A549 (cell line): ENCODE results near the gene AGAP5. TPM values are rescaled to one million over a fixed set of nuclear protein-coding genes. Genes with fewer than 3 reads are reported as not detected.

Experiments
- ATAC-seq, 2 experiments: fragments of 200-7000 bp in 1 of 2; fragments of >200 bp in 1 of 2; cut with Nextera tagmentation in 1 of 2; cut with Tn5 transposase in 1 of 2; 3 replicates each; pipeline versions ENCODE4 v1.8.0 to v1.9.1; 2018 to 2020; ENCODE audit warnings: mild to moderate bottlenecking in 1 of 2, moderate library complexity in 1 of 2
- CTCF ChIA-PET: fragments of 300-600 bp; sonication (Branson Sonifier 250); formaldehyde crosslinking; extraction: SDS; loops from one replicate; lab custom pipeline; 2021; ENCODE audit warnings: antibody characterized with exemption, inconsistent platforms; lab: Yijun Ruan, JAX
- POLR2A ChIA-PET: fragments of 350-600 bp; formaldehyde crosslinking; extraction: SDS; loops from one replicate; lab custom pipeline; 2021; ENCODE audit warnings: antibody characterized with exemption, inconsistent platforms; lab: Yijun Ruan, JAX
- DNase-seq, 2 experiments: peaks; one replicate each; pipeline versions ENCODE4 v3.0.0 to v3.0.0-alpha.2; 2011 to 2016; ENCODE audit warnings: low read depth in 1 of 2, low spot score in 1 of 2
- FAIRE-seq: peaks from 2 replicates; lab custom pipeline; 2011; peaks lifted over from hg19 to GRCh38; lab: Jason Lieb, UNC
- H3K27ac ChIP-seq, 2 experiments: fragments of >200 bp; sonication (Bioruptor Twin); formaldehyde crosslinking; 3 replicates each; pipeline ENCODE4 v1.5.1; 2016 to 2017
- H3K4me1 ChIP-seq: fragments of >200 bp; sonication (Bioruptor Twin); formaldehyde crosslinking; 3 replicates; pipeline ENCODE4 v1.6.1; 2016
- H3K4me2 ChIP-seq: fragments of >200 bp; sonication (Bioruptor Twin); formaldehyde crosslinking; 3 replicates; pipeline ENCODE4 v1.6.1; 2016
- H3K4me3 ChIP-seq: fragments of >200 bp; sonication (Bioruptor Twin); formaldehyde crosslinking; 3 replicates; pipeline ENCODE4 v1.5.1; 2016
- H3K9me3 ChIP-seq: fragments of >200 bp; sonication (Bioruptor Twin); formaldehyde crosslinking; 3 replicates; pipeline ENCODE4 v1.6.1; 2016
- CBX8 ChIP-seq: fragments of 200-600 bp; sonication (generic); IDR thresholded peaks from 2 replicates; pipeline ENCODE4 v1.6.1; 2016
- CHD2 ChIP-seq: fragments of 150-350 bp; IDR thresholded peaks from 2 replicates; pipeline ENCODE4 v1.6.1; 2014; ENCODE audit warnings: low read length; ENCODE audit not compliant: partially characterized antibody
- EHF ChIP-seq: fragments of 250-450 bp; sonication (Bioruptor Pico); IDR thresholded peaks from 2 replicates; pipeline ENCODE4 v1.5.0; 2020; ENCODE audit warnings: mild to moderate bottlenecking
- EP300 ChIP-seq, 2 experiments: fragments of >200 bp; sonication (Bioruptor Twin); formaldehyde crosslinking; IDR thresholded peaks; 2 replicates in 1 of 2; 3 replicates in 1 of 2; pipeline ENCODE4 v1.6.1; 2016 to 2017
- ESRRA ChIP-seq: fragments of 150-350 bp; IDR thresholded peaks from 2 replicates; pipeline ENCODE4 v1.6.1; 2014; ENCODE audit warnings: mild to moderate bottlenecking, low read length, borderline replicate concordance
- HOXA7 ChIP-seq: fragments of 250-450 bp; sonication (Bioruptor Pico); IDR thresholded peaks from 2 replicates; pipeline ENCODE4 v1.5.0; 2020; ENCODE audit warnings: mild to moderate bottlenecking, moderate library complexity
- HOXB13 ChIP-seq: fragments of 250-450 bp; sonication (Bioruptor Pico); IDR thresholded peaks from 2 replicates; pipeline ENCODE4 v1.5.0; 2020; ENCODE audit warnings: low read depth, mild to moderate bottlenecking, moderate library complexity
- JUN ChIP-seq, 2 experiments: fragments of >200 bp; sonication (Bioruptor Twin); formaldehyde crosslinking; IDR thresholded peaks; 2 replicates in 1 of 2; 3 replicates in 1 of 2; pipeline ENCODE4 v1.6.1; 2016 to 2017
- JUNB ChIP-seq: fragments of >200 bp; sonication (Bioruptor Twin); formaldehyde crosslinking; IDR thresholded peaks from 2 replicates; pipeline ENCODE4 v1.6.1; 2016
- KDM5A ChIP-seq: fragments of 200-600 bp; sonication (generic); IDR thresholded peaks from 2 replicates; pipeline ENCODE4 v1.6.1; 2016; ENCODE audit warnings: antibody characterized with exemption, mild to moderate bottlenecking
- MAFK ChIP-seq: fragments of 450-650 bp; IDR thresholded peaks from 2 replicates; pipeline ENCODE4 v1.6.1; 2014; ENCODE audit not compliant: partially characterized antibody
- MAZ ChIP-seq: fragments of 150-350 bp; IDR thresholded peaks from 2 replicates; pipeline ENCODE4 v1.6.1; 2014; ENCODE audit warnings: antibody characterized with exemption, low read depth, low read length, borderline replicate concordance
- NFE2L2 ChIP-seq: fragments of 150-350 bp; conservative IDR thresholded peaks from 2 replicates; pipeline ENCODE4 v1.6.1; 2014; ENCODE audit warnings: low read length
- NPAS2 ChIP-seq: fragments of 250-450 bp; sonication (Bioruptor Pico); IDR thresholded peaks from 2 replicates; pipeline ENCODE4 v1.8.0; 2022; ENCODE audit warnings: mild to moderate bottlenecking, moderate library complexity, borderline replicate concordance
- POLR2AphosphoS2 ChIP-seq: conservative IDR thresholded peaks from 2 replicates; pipeline ENCODE4 v1.6.1; 2012; ENCODE audit warnings: low read length, improper control_type of control experiment, inconsistent platforms
- RAD21 ChIP-seq, 2 experiments: fragments of >200 bp in 1 of 2; sonication (Bioruptor Twin) in 1 of 2; formaldehyde crosslinking in 1 of 2; IDR thresholded peaks in 1 of 2; conservative IDR thresholded peaks in 1 of 2; 2 replicates in 1 of 2; 3 replicates in 1 of 2; pipeline ENCODE4 v1.6.1; 2012 to 2018; ENCODE audit warnings: inconsistent platforms in 1 of 2
- RCOR1 ChIP-seq: fragments of 150-350 bp; IDR thresholded peaks from 2 replicates; pipeline ENCODE4 v1.6.1; 2014; ENCODE audit warnings: antibody characterized with exemption, low read length, low read depth
- RFX5 ChIP-seq: fragments of 450-650 bp; IDR thresholded peaks from 2 replicates; pipeline ENCODE4 v1.7.1; 2014; ENCODE audit warnings: antibody characterized with exemption, mild to moderate bottlenecking, moderate library complexity
- TFCP2L1 ChIP-seq: fragments of 250-450 bp; sonication (Bioruptor Pico); IDR thresholded peaks from 2 replicates; pipeline ENCODE4 v1.5.0; 2021; ENCODE audit warnings: mild to moderate bottlenecking
- TP53 ChIP-seq: fragments of 250-450 bp; sonication (Bioruptor Pico); IDR thresholded peaks from 2 replicates; pipeline ENCODE4 v1.5.0; 2021; ENCODE audit warnings: mild to moderate bottlenecking, moderate library complexity
- ZSCAN20 ChIP-seq: fragments of 250-450 bp; sonication (Bioruptor Pico); IDR thresholded peaks from 2 replicates; pipeline ENCODE4 v1.8.0; 2022; ENCODE audit warnings: mild to moderate bottlenecking, moderate library complexity
- WGBS: methylation state at CpG from one replicate; pipeline ENCODE4 v1.1.6; 2017; ENCODE audit errors: missing lambda C conversion rate; 5-methylcytosine and 5-hydroxymethylcytosine counted together
- polyA plus RNA-seq, 4 experiments: library from polyadenylated mRNA; depleted of rRNA in 3 of 4; stranded (reverse); fragments of >200 nt; fragmentation: RNase III in 1 of 4; extraction: RNeasy Plus Mini Kit Qiagen cat#74134 plus additional on column Dnase treatment in 1 of 4; gene quantifications; 2 replicates in 3 of 4; 3 replicates in 1 of 4; pipeline ENCODE4 v1.2.3, GENCODE V29; 2011 to 2017
- TF ChIP-seq, protein P1 (sequence below): fragments of 200-600 bp; sonication (generic); IDR thresholded peaks from 2 replicates; pipeline ENCODE4 v1.6.1; 2016; ENCODE audit warnings: antibody characterized with exemption, mild to moderate bottlenecking, moderate library complexity

The AGAP5 gene
- polyA plus RNA-seq, 2 of the 4 experiments (the other 2 are of a cell fraction): 2.5 to 4.0 TPM

DNA sequence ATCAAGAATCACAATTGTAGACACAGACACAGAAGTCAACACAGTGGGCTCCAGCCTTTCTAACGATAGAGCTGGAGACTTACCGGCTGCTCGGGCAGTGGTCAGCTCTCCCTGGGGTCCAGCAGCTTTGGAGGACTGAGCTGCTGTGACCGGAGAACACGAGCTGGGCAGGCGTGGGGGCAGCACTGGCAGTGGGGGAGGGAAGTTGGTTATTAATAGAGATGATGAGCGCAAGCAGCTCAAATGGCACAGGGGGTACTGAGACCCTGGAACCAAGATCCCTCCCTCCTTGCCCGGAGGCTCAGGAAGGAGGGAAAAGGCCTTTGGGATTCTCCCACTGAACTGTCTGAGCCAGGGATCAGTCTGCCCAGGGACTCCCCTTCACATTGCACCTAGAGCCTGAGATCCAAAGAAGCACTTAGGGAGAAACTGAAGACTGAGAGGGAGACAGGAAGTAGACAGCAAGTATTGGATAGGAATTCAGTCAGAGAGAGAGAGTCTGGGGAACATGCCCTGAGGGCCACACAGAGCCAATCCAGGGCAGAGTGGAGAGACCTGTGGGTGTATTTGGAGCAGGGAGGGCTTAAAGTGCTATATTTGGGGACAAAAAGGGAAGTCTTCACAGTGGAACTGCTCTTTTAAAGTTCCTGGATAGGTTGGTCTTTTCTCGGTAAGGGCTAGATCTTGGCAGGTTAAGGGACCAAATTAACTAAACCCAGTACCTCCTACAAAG is 56.4 kb downstream of the AGAP5 start, which contains the start of gene MYOZ1:
Gene MYOZ1, minus strand, starts transcription at position 147 of the 733 bp plus-strand sequence. CDS start 1,457 bp downstream, outside the sequence.
- CTCF ChIA-PET: interaction anchor here (4.3 to 15.6 kb wide), 2 partner anchors 9 to 109 kb away, joined by 77 to 378 read pairs; no protein-coding TSS in a partner anchor
- no peak for TF ChIP-seq NFE2L2
- no peak for TF ChIP-seq CHD2
- no peak for TF ChIP-seq JUNB
- TF ChIP-seq POLR2AphosphoS2: no peak
- no peak for TF ChIP-seq JUN (IDR thresholded peaks at IDR 0.05)
- Histone ChIP-seq H3K9me3 (no peaks in the 10 kb centered on the region), H3K4me1 (no peaks in the 10 kb centered on the region), H3K27ac (no peak within 1 kb of the TSS), H3K4me2 (no peak within 1 kb of the TSS), H3K4me3 (no peak within 1 kb of the TSS)
- DNase-seq (no peak), ATAC-seq (peak in 1 of 2 experiments; percentile 43; a peak in 3 of 6 replicates), FAIRE-seq (no peak)
- POLR2A ChIA-PET: no interaction called here
- WGBS: 77% methylated on average over 9 of the region's 9 CpGs

DNA sequence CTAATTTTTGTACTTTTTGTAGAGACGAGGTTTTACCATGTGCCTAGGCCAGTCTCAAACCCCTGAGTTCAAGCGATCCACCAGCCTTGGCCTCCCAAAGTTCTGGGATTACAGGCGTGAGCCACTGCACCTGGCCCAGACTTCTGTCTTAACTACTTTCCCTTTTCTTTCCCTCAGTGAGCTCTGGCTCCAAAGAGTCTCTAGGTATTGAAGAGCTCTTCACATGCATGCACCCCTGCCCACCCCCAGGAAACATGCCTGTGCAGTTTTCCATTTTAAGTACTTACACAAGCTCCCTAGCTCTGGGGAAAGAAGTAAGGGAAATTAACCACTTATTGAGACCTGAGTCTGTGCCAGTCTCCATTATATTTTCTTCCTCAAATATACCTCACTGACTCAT is 58.6 kb downstream of the AGAP5 start:
- no peaks in the 10 kb centered on the region for H3K9me3 ChIP-seq
- H3K4me1 ChIP-seq: no peaks in the 10 kb centered on the region
- H3K4me2 ChIP-seq: no peak overlapping the region
- ChIA-PET POLR2A (no interaction called here), CTCF (interaction anchor here (0.6 to 15.6 kb wide), 2 partner anchors 107 to 132 kb away, joined by 3 to 378 read pairs; no protein-coding TSS in a partner anchor)
- no peak overlapping the region for H3K4me3 ChIP-seq
- TF ChIP-seq EHF (CRISPR knock-in tag) (no peak), HOXB13 (CRISPR knock-in tag) (no peak), MAZ (no peak), NFE2L2 (no peak), TFCP2L1 (CRISPR knock-in tag) (no peak), CBX8 (no peak), ESRRA (no peak), KDM5A (no peak), RAD21 (conservative IDR thresholded peaks at IDR 0.05 in 1 of 2, IDR thresholded peaks at IDR 0.05 in 1 of 2) (no peak), NPAS2 (CRISPR knock-in tag) (no peak), JUN (IDR thresholded peaks at IDR 0.05) (no peak), MAFK (no peak), RCOR1 (no peak), TP53 (CRISPR knock-in tag) (no peak), HOXA7 (CRISPR knock-in tag) (no peak), RFX5 (no peak), ZSCAN20 (CRISPR knock-in tag) (no peak), EP300 (IDR thresholded peaks at IDR 0.05) (no peak)
- TF ChIP-seq, protein P1, sequence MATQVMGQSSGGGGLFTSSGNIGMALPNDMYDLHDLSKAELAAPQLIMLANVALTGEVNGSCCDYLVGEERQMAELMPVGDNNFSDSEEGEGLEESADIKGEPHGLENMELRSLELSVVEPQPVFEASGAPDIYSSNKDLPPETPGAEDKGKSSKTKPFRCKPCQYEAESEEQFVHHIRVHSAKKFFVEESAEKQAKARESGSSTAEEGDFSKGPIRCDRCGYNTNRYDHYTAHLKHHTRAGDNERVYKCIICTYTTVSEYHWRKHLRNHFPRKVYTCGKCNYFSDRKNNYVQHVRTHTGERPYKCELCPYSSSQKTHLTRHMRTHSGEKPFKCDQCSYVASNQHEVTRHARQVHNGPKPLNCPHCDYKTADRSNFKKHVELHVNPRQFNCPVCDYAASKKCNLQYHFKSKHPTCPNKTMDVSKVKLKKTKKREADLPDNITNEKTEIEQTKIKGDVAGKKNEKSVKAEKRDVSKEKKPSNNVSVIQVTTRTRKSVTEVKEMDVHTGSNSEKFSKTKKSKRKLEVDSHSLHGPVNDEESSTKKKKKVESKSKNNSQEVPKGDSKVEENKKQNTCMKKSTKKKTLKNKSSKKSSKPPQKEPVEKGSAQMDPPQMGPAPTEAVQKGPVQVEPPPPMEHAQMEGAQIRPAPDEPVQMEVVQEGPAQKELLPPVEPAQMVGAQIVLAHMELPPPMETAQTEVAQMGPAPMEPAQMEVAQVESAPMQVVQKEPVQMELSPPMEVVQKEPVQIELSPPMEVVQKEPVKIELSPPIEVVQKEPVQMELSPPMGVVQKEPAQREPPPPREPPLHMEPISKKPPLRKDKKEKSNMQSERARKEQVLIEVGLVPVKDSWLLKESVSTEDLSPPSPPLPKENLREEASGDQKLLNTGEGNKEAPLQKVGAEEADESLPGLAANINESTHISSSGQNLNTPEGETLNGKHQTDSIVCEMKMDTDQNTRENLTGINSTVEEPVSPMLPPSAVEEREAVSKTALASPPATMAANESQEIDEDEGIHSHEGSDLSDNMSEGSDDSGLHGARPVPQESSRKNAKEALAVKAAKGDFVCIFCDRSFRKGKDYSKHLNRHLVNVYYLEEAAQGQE: no peak
- FAIRE-seq: no peak
- H3K27ac ChIP-seq: no peak overlapping the region
- no peak for DNase-seq
- 60% methylated on average over 3 of the region's 3 CpGs for WGBS
- ATAC-seq: no peak
